CD14-positive monocyte (primary cell): ENCODE data around the gene TKFC. TPM values are rescaled to one million over a fixed set of nuclear protein-coding genes. Genes with fewer than 3 reads are reported as not detected.

Source experiments
- DNase-seq, 3 donors: peaks; one replicate each; pipeline ENCODE4 v3.0.0-alpha.2; 2011 to 2022
- H2AFZ ChIP-seq: 2 replicates; pipeline ENCODE4 v1.6.0; 2012; ENCODE audit warnings: mild to moderate bottlenecking, low read depth, low read length, inconsistent platforms; ENCODE audit not compliant: insufficient read depth, poor library complexity, severe bottlenecking
- H3K27ac ChIP-seq, 2 donors: 1 replicate in 1 of 2; 2 replicates in 1 of 2; pipeline ENCODE4 v1.5.1; 2012 to 2013; ENCODE audit warnings: low read length in 2 of 2, control low read depth in 1 of 2, inconsistent platforms in 1 of 2, low read depth in 1 of 2, mild to moderate bottlenecking in 1 of 2
- H3K27me3 ChIP-seq, 2 donors: one replicate each; pipeline versions ENCODE4 v1.6.0 to v1.6.1; 2011 to 2013; ENCODE audit warnings: low read length in 2 of 2; ENCODE audit not compliant: control insufficient read depth in 2 of 2, insufficient read depth in 2 of 2
- H3K36me3 ChIP-seq, 2 donors: replicated peaks in 1 of 2; 1 replicate in 1 of 2; 2 replicates in 1 of 2; pipeline versions ENCODE4 v1.5.1 to v1.6.1; 2012 to 2013; ENCODE audit warnings: low read length in 2 of 2, control low read depth in 1 of 2, inconsistent platforms in 1 of 2, mild to moderate bottlenecking in 1 of 2; ENCODE audit not compliant: insufficient read depth in 2 of 2, control insufficient read depth in 1 of 2
- H3K4me1 ChIP-seq, 2 donors: 1 replicate in 1 of 2; 2 replicates in 1 of 2; pipeline versions ENCODE4 v1.5.1 to v1.6.1; 2012 to 2013; ENCODE audit warnings: low read length in 2 of 2, control low read depth in 1 of 2, inconsistent platforms in 1 of 2, mild to moderate bottlenecking in 1 of 2, moderate library complexity in 1 of 2; ENCODE audit not compliant: insufficient read depth in 2 of 2, control insufficient read depth in 1 of 2
- H3K4me2 ChIP-seq: replicated peaks from 2 replicates; pipeline ENCODE3; 2012; ENCODE audit warnings: low read length, moderate library complexity, mild to moderate bottlenecking; ENCODE audit not compliant: poor library complexity, severe bottlenecking; ENCODE audit errors: extremely low read depth
- H3K4me3 ChIP-seq, 3 experiments: fragments of 200-600 bp in 1 of 3; sonication (generic) in 1 of 3; replicated peaks in 1 of 3; 1 replicate in 2 of 3; 2 replicates in 1 of 3; pipeline ENCODE4 v1.5.1; 2011 to 2013; ENCODE audit warnings: low read length in 3 of 3, mild to moderate bottlenecking in 3 of 3, control low read depth in 2 of 3, low read depth in 2 of 3, inconsistent platforms in 1 of 3, moderate library complexity in 1 of 3
- H3K79me2 ChIP-seq: 2 replicates; pipeline ENCODE4 v1.6.0; 2012; ENCODE audit warnings: mild to moderate bottlenecking, control low read depth, inconsistent platforms, low read length, moderate library complexity; ENCODE audit not compliant: insufficient read depth
- H3K9ac ChIP-seq: 2 replicates; pipeline ENCODE4 v1.6.0; 2017; ENCODE audit warnings: low read length, mild to moderate bottlenecking; ENCODE audit not compliant: insufficient read depth, poor library complexity, severe bottlenecking
- H3K9me3 ChIP-seq, 2 donors: replicated peaks in 1 of 2; 1 replicate in 1 of 2; 2 replicates in 1 of 2; pipeline versions ENCODE4 v1.5.1 to v1.6.1; 2012 to 2013; ENCODE audit warnings: low read length in 2 of 2, control low read depth in 1 of 2; ENCODE audit not compliant: control insufficient read depth in 1 of 2, insufficient read depth in 1 of 2
- H4K20me1 ChIP-seq: 2 replicates; pipeline ENCODE4 v1.6.0; 2012; ENCODE audit warnings: mild to moderate bottlenecking, low read length, control low read depth, moderate library complexity; ENCODE audit not compliant: insufficient read depth
- H3K27ac Mint-ChIP-seq, 7 donors: one replicate each; pipeline ENCODE4 v1.8.0; 2020; ENCODE audit warnings: mild to moderate bottlenecking in 7 of 7, mixed read lengths in 7 of 7, moderate library complexity in 6 of 7, inconsistent platforms in 2 of 7
- H3K27me3 Mint-ChIP-seq, 3 donors: one replicate each; pipeline ENCODE4 v1.8.0; 2021 to 2022; ENCODE audit warnings: low read depth in 3 of 3, mild to moderate bottlenecking in 3 of 3, mixed read lengths in 3 of 3, moderate library complexity in 3 of 3, inconsistent platforms in 1 of 3
- H3K36me3 Mint-ChIP-seq, 2 donors: one replicate each; pipeline ENCODE4 v1.8.0; 2020; ENCODE audit warnings: mixed read lengths in 2 of 2, inconsistent platforms in 1 of 2, mild to moderate bottlenecking in 1 of 2
- H3K4me1 Mint-ChIP-seq: one replicate; pipeline ENCODE4 v1.8.0; 2020; ENCODE audit warnings: mild to moderate bottlenecking, mixed read lengths
- H3K4me3 Mint-ChIP-seq, 2 donors: one replicate each; pipeline ENCODE4 v1.8.0; 2020; ENCODE audit warnings: mild to moderate bottlenecking in 2 of 2, mixed read lengths in 2 of 2, moderate library complexity in 1 of 2
- H3K9me3 Mint-ChIP-seq, 7 donors: one replicate each; pipeline ENCODE4 v1.8.0; 2020 to 2022; ENCODE audit warnings: mixed read lengths in 7 of 7, mild to moderate bottlenecking in 6 of 7, moderate library complexity in 6 of 7, inconsistent platforms in 2 of 7
- WGBS: methylation state at CpG from one replicate; pipeline ENCODE4 v1.1.5; 2013; ENCODE audit warnings: missing lambda C conversion rate; ENCODE audit not compliant: insufficient coverage; 5-methylcytosine and 5-hydroxymethylcytosine counted together
- intact Hi-C, 2 donors: fragments of 100-400 bp; cut with micrococcal nuclease; formaldehyde crosslinking; loops; one replicate each; pipeline versions ENCODE4 v1.15.0 to v1.15.1; 2023
- polyA plus RNA-seq, 3 donors: library from polyadenylated mRNA; depleted of rRNA in 1 of 3; unstranded in 2 of 3; stranded (reverse) in 1 of 3; fragments of 300-500 nt in 2 of 3; fragments of >200 nt in 1 of 3; fragmentation: Illumina TruSeq in 2 of 3; gene quantifications; 1 replicate in 2 of 3; 2 replicates in 1 of 3; pipeline ENCODE4 v1.2.3, GENCODE V29; 2012 to 2021
- TF ChIP-seq, protein P1 (sequence below): fragments of 200-600 bp; IDR thresholded peaks from one replicate; pipeline ENCODE4 v1.8.0; 2022; ENCODE audit warnings: antibody characterized with exemption, mild to moderate bottlenecking

The TKFC gene
- polyA plus RNA-seq, 3 donors = 29.5 to 40.8 (median 29.6) TPM

DNA sequence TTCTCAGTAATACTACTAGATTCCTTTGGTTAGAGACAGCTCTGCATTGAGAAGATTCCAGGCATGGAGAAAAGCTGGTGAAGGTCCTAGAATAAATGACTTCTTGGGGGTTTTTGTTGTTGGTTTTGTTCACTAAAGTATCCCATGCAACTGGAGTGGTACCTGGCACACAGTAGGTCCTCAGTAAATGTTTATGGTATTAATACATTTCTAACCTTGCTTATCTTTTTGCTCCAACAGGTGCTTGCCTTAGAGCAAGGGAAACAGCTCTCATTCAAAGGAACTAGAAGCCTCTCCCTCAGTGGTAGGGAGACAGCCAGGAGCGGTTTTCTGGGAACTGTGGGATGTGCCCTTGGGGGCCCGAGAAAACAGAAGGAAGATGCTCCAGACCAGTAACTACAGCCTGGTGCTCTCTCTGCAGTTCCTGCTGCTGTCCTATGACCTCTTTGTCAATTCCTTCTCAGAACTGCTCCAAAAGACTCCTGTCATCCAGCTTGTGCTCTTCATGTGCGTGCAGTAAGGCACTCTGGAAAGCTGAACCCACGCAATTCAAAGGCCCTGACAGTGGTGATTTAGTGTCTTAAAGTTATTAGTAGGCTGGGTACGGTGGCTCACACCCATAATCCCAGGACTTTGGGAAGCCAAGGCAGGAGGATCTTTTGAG lies 31.1 kb downstream of the TKFC start:
- Histone ChIP-seq H3K4me3 (no peak overlapping the region), H3K27ac (peak overlapping the region in 1 of 2 donors; percentile 97), H3K79me2 (peaks cover 49% of the 10 kb centered on the region), H3K4me1 (peaks cover 38 to 43% of the 10 kb centered on the region in 2 donors), H3K36me3 (peaks cover 47 to 58% of the 10 kb centered on the region in 2 donors), H3K9ac (no peak overlapping the region), H3K27me3 (no peaks in the 10 kb centered on the region), H3K4me2 (no peak overlapping the region), H2AFZ (no peak overlapping the region), H4K20me1 (no peaks in the 10 kb centered on the region), H3K9me3 (no peaks in the 10 kb centered on the region)
- Mint-ChIP-seq H3K27me3 (no peaks in the 10 kb centered on the region), H3K4me1 (peaks cover 39% of the 10 kb centered on the region), H3K27ac (peak overlapping the region in 5 of 7 donors; percentile 40 to 100 (median 100)), H3K4me3 (no peak overlapping the region), H3K36me3 (peaks cover 40 to 53% of the 10 kb centered on the region in 2 donors), H3K9me3 (no peaks in the 10 kb centered on the region)
- no peak for DNase-seq
- WGBS = 100% methylated on average over 2 of the region's 5 CpGs
- TF ChIP-seq, protein P1, sequence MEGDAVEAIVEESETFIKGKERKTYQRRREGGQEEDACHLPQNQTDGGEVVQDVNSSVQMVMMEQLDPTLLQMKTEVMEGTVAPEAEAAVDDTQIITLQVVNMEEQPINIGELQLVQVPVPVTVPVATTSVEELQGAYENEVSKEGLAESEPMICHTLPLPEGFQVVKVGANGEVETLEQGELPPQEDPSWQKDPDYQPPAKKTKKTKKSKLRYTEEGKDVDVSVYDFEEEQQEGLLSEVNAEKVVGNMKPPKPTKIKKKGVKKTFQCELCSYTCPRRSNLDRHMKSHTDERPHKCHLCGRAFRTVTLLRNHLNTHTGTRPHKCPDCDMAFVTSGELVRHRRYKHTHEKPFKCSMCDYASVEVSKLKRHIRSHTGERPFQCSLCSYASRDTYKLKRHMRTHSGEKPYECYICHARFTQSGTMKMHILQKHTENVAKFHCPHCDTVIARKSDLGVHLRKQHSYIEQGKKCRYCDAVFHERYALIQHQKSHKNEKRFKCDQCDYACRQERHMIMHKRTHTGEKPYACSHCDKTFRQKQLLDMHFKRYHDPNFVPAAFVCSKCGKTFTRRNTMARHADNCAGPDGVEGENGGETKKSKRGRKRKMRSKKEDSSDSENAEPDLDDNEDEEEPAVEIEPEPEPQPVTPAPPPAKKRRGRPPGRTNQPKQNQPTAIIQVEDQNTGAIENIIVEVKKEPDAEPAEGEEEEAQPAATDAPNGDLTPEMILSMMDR = no peak
- intact Hi-C loops = no loop called here

- Histone ChIP-seq H2AFZ (no peak overlapping the region), H4K20me1 (no peaks in the 10 kb centered on the region), H3K9me3 (no peaks in the 10 kb centered on the region), H3K27me3 (no peaks in the 10 kb centered on the region), H3K4me2 (no peak overlapping the region), H3K4me1 (peaks cover 15 to 16% of the 10 kb centered on the region in 2 donors), H3K36me3 (peaks cover 61 to 85% of the 10 kb centered on the region in 2 donors), H3K79me2 (peaks cover 28% of the 10 kb centered on the region), H3K4me3 (no peak overlapping the region), H3K9ac (no peak overlapping the region), H3K27ac (peak overlapping the region in 1 of 2 donors; percentile 31)
- WGBS = 100% methylated on average over 1 of the region's 6 CpGs
- Mint-ChIP-seq H3K36me3 (peaks cover 53 to 81% of the 10 kb centered on the region in 2 donors), H3K27me3 (no peaks in the 10 kb centered on the region), H3K4me3 (no peak overlapping the region), H3K9me3 (peaks cover 0 to 3% (median 0%) of the 10 kb centered on the region in 7 donors), H3K4me1 (peaks cover 14% of the 10 kb centered on the region), H3K27ac (no peak overlapping the region)
- intact Hi-C loops = no loop called here
- TF ChIP-seq, protein P1 = no peak
- DNase-seq = no peak
These were observed 34.4 kb downstream of the TKFC start for GRCh38 chr11:61367406-61367805.
